Panc1 (cell line): Measurements from ENCODE around the gene TBCC. TPM values are rescaled to one million over a fixed set of nuclear protein-coding genes. Genes with fewer than 3 reads are reported as not detected.

Experiments
- ATAC-seq: fragments of 200-7000 bp; cut with Tn5 transposase; 2 replicates; pipeline ENCODE4 v1.9.1; 2020; ENCODE audit warnings: mild to moderate bottlenecking, moderate library complexity
- BruUV-seq: library from RNA; stranded (reverse); fragments of 400-500 nt; replicated peaks from 2 replicates; lab custom pipeline; 2021; lab: Mats Ljungman, UMichigan
- CTCF ChIA-PET: fragments of 300-600 bp; sonication (Branson Sonifier 250); formaldehyde crosslinking; loops from one replicate; lab custom pipeline; 2022; ENCODE audit warnings: antibody characterized with exemption; lab: Charles Lee
- POLR2A ChIA-PET: fragments of 300-600 bp; sonication (Branson Sonifier 250); formaldehyde crosslinking; loops from one replicate; lab custom pipeline; 2022; ENCODE audit warnings: antibody characterized with exemption; lab: Charles Lee
- DNase-seq: peaks from one replicate; pipeline ENCODE4 v3.0.0-alpha.2; 2010; ENCODE audit warnings: low read depth, low spot score
- H3K27ac ChIP-seq: 2 replicates; pipeline ENCODE4 v1.5.1; 2011; ENCODE audit warnings: mild to moderate bottlenecking, low read length, inconsistent platforms
- H3K27me3 ChIP-seq: fragments of 200-500 bp; sonication (Bioruptor generic); 2 replicates; pipeline ENCODE4 v1.6.0; 2014; ENCODE audit warnings: low read length, inconsistent platforms; ENCODE audit not compliant: control insufficient read depth, insufficient read depth
- H3K36me3 ChIP-seq: fragments of 200-500 bp; sonication (Bioruptor generic); 2 replicates; pipeline ENCODE4 v1.5.1; 2014; ENCODE audit warnings: inconsistent platforms, mild to moderate bottlenecking, low read length, moderate library complexity; ENCODE audit not compliant: control insufficient read depth, insufficient read depth
- H3K4me1 ChIP-seq: 2 replicates; pipeline ENCODE4 v1.5.1; 2011; ENCODE audit warnings: inconsistent platforms, mild to moderate bottlenecking, low read length, moderate library complexity; ENCODE audit not compliant: control insufficient read depth, insufficient read depth
- H3K4me3 ChIP-seq, 2 experiments: 2 replicates each; pipeline ENCODE4 v1.5.1; 2011 to 2012; ENCODE audit warnings: low read depth in 2 of 2, low read length in 2 of 2, mild to moderate bottlenecking in 2 of 2, inconsistent platforms in 1 of 2, moderate library complexity in 1 of 2
- H3K9me3 ChIP-seq: fragments of 200-500 bp; sonication (Bioruptor generic); 2 replicates; pipeline ENCODE4 v1.5.1; 2014; ENCODE audit warnings: low read depth, mild to moderate bottlenecking, inconsistent platforms, low read length, moderate library complexity; ENCODE audit not compliant: control insufficient read depth, insufficient read depth
- POLR2AphosphoS5 ChIP-seq: IDR thresholded peaks from 2 replicates; pipeline ENCODE4 v1.6.1; 2012; ENCODE audit warnings: mild to moderate bottlenecking, low read depth, low read length, moderate library complexity
- SIN3A ChIP-seq: IDR thresholded peaks from 2 replicates; pipeline ENCODE4 v1.6.1; 2012; ENCODE audit warnings: low read depth, mild to moderate bottlenecking, low read length, moderate library complexity, borderline replicate concordance; ENCODE audit not compliant: insufficient read depth
- TCF7L2 ChIP-seq: IDR thresholded peaks from 2 replicates; pipeline ENCODE4 v1.6.1; 2011; ENCODE audit warnings: mild to moderate bottlenecking, low read depth, low read length, inconsistent platforms
- in situ Hi-C: cut with HindIII; loops from 2 replicates; pipeline ENCODE4 v1.10.0; 2016; ENCODE audit warnings: low sequenced_read_pairs, low pct_unique_long_range_greater_than_20kb
- intact Hi-C: fragments of 100-400 bp; cut with micrococcal nuclease; formaldehyde crosslinking; loops from one replicate; pipeline ENCODE4 v1.10.0; 2022; ENCODE audit not compliant: unreplicated experiment
- total RNA-seq: library from RNA; stranded (reverse); gene quantifications from one replicate; pipeline ENCODE4 v1.2.1, GENCODE V29; 2021; ENCODE audit not compliant: unreplicated experiment
- TF ChIP-seq, protein P1 (sequence below), 2 experiments: IDR thresholded peaks; 2 replicates each; pipeline ENCODE4 v1.6.1; 2011 to 2012; ENCODE audit warnings: low read depth in 2 of 2, control low read depth in 1 of 2, low read length in 1 of 2, mild to moderate bottlenecking in 1 of 2, moderate library complexity in 1 of 2; ENCODE audit not compliant: insufficient read depth in 1 of 2
- TF ChIP-seq, protein P2 (sequence below): fragments of 450-650 bp; IDR thresholded peaks from 2 replicates; pipeline ENCODE4 v1.5.1; 2017; ENCODE audit warnings: mild to moderate bottlenecking

TBCC gene
- total RNA-seq, 1 experiment from 2014 or later, result 25.7 TPM

DNA sequence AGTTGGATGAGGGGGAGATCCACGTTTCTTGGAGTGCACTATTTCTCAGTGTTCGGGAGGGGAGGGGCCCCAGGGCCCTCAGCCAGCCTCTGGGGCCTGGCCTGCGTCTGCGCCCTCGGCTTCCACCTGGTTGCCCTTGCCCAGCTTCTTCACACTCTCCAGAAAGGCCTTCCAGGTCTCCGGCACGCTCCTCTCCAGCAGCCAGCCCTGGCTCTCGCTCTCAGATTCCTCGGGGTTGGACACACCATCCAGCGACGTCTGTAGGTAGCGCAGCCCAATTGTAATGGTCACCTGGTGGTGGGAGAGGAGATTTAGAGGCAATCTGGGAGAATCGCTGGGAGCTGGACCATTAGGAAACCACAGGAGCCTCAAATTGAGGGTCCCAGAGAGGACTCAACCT, 47.7 kb downstream of the TBCC start:
- BruUV-seq, result no TSS peak
- Histone ChIP-seq H3K27me3 (no peaks in the 10 kb centered on the region), H3K4me3 (no peak overlapping the region), H3K27ac (no peak overlapping the region), H3K36me3 (peaks cover 3% of the 10 kb centered on the region; the same call in 1 of the 2 replicates), H3K9me3 (no peaks in the 10 kb centered on the region), H3K4me1 (no peaks in the 10 kb centered on the region)
- ATAC-seq (0 out of 2 replicates have a peak, but pooled peaks have one; percentile 15), DNase-seq (no peak)
- ChIA-PET CTCF (interaction anchor here (0.5 to 0.7 kb wide), 2 partner anchors 68 to 90 kb away, joined by 3 read pairs; no protein-coding TSS in a partner anchor), POLR2A (interaction anchor here (0.7 kb wide), 1 partner anchor 23 kb away, joined by 6 read pairs; no protein-coding TSS in a partner anchor)
- TF ChIP-seq POLR2AphosphoS5 (no peak), SIN3A (no peak), TCF7L2 (no peak)
- TF ChIP-seq, protein P1, sequence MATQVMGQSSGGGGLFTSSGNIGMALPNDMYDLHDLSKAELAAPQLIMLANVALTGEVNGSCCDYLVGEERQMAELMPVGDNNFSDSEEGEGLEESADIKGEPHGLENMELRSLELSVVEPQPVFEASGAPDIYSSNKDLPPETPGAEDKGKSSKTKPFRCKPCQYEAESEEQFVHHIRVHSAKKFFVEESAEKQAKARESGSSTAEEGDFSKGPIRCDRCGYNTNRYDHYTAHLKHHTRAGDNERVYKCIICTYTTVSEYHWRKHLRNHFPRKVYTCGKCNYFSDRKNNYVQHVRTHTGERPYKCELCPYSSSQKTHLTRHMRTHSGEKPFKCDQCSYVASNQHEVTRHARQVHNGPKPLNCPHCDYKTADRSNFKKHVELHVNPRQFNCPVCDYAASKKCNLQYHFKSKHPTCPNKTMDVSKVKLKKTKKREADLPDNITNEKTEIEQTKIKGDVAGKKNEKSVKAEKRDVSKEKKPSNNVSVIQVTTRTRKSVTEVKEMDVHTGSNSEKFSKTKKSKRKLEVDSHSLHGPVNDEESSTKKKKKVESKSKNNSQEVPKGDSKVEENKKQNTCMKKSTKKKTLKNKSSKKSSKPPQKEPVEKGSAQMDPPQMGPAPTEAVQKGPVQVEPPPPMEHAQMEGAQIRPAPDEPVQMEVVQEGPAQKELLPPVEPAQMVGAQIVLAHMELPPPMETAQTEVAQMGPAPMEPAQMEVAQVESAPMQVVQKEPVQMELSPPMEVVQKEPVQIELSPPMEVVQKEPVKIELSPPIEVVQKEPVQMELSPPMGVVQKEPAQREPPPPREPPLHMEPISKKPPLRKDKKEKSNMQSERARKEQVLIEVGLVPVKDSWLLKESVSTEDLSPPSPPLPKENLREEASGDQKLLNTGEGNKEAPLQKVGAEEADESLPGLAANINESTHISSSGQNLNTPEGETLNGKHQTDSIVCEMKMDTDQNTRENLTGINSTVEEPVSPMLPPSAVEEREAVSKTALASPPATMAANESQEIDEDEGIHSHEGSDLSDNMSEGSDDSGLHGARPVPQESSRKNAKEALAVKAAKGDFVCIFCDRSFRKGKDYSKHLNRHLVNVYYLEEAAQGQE (IDR thresholded peaks at IDR 0.05; ENCODE audit: insufficient read depth in 1 of 2, low read depth in 2 of 2, low read length in 1 of 2), result no peak
- TF ChIP-seq, protein P2, sequence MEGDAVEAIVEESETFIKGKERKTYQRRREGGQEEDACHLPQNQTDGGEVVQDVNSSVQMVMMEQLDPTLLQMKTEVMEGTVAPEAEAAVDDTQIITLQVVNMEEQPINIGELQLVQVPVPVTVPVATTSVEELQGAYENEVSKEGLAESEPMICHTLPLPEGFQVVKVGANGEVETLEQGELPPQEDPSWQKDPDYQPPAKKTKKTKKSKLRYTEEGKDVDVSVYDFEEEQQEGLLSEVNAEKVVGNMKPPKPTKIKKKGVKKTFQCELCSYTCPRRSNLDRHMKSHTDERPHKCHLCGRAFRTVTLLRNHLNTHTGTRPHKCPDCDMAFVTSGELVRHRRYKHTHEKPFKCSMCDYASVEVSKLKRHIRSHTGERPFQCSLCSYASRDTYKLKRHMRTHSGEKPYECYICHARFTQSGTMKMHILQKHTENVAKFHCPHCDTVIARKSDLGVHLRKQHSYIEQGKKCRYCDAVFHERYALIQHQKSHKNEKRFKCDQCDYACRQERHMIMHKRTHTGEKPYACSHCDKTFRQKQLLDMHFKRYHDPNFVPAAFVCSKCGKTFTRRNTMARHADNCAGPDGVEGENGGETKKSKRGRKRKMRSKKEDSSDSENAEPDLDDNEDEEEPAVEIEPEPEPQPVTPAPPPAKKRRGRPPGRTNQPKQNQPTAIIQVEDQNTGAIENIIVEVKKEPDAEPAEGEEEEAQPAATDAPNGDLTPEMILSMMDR, result no peak
- in situ Hi-C loops, result no loop called here
- intact Hi-C loops, result no loop called here

DNA sequence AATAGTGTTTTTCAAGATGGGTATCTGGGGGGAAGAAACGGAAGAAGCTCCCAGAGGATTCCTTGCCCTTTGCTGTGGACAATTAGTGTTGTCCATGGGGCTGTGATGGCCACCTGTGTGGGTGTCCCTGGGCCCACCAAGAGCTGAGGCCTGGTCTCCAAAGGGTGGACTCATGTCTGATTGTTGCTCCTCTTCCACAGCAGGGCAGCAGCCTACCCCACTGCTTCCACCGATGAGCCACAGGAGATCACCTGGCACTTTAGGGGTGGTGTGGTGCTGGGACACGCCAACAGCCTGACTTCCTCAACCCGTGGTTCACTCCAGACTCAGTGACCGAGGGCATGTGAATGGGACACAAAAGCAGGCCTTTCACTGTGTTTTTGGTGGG, 48.6 kb downstream of the TBCC start:
- intact Hi-C loops, result no loop called here
- POLR2A ChIA-PET, result interaction anchor here (0.6 kb wide), 1 partner anchor 200 kb away, joined by 3 read pairs; no protein-coding TSS in a partner anchor
- Histone ChIP-seq H3K27me3 (no peaks in the 10 kb centered on the region), H3K27ac (no peak overlapping the region), H3K4me3 (no peak overlapping the region), H3K9me3 (no peaks in the 10 kb centered on the region), H3K4me1 (no peaks in the 10 kb centered on the region), H3K36me3 (peaks cover 12% of the 10 kb centered on the region)
- no peak for DNase-seq
- no peak for ATAC-seq
- BruUV-seq, result no TSS peak
- CTCF ChIA-PET, result no interaction called here
- TF ChIP-seq SIN3A (no peak), POLR2AphosphoS5 (no peak), TCF7L2 (no peak)
- TF ChIP-seq, protein P1 (IDR thresholded peaks at IDR 0.05; ENCODE audit: insufficient read depth in 1 of 2, low read depth in 2 of 2, low read length in 1 of 2), result no peak
- TF ChIP-seq, protein P2, result no peak
- in situ Hi-C loops, result no loop called here
